ENCODE data around the gene ELOVL5. TPM values are rescaled to one million over a fixed set of nuclear protein-coding genes. Genes with fewer than 3 reads are reported as not detected.
A peak's percentile ranks its signal among the peaks of the same experiment; 100 is the strongest.

ELOVL5 gene
- total RNA-seq, 2 experiments from 2014 or later: 157 to 162 TPM

- Mint-ChIP-seq H3K9me3 (no peaks in the 10 kb centered on the region), H3K27ac (peak overlapping the region; percentile 95), H3K36me3 (ENCODE audit: low read depth) (peaks cover 39% of the 10 kb centered on the region), H3K4me3 (no peak overlapping the region), H3K27me3 (no peaks in the 10 kb centered on the region), H3K4me1 (peaks cover 90% of the 10 kb centered on the region)
- DNase-seq: no peak
- ChIA-PET POLR2A (interaction anchor here (0.8 to 4.6 kb wide), 5 partner anchors 8 to 36 kb away, joined by 3 to 93 read pairs (median 5); partner anchors contain the start of gene ELOVL5), CTCF (interaction anchor here (5.1 kb wide), 1 partner anchor 10 kb away, joined by 27 read pairs; the partner anchor contains the start of gene ELOVL5)
Observed at GRCh38 chr6:53338304-53338703, 10.4 kb downstream of the ELOVL5 start.

- H3K36me3 Mint-ChIP-seq (ENCODE audit: low read depth): peaks cover 48% of the 10 kb centered on the region
- peaks cover 88% of the 10 kb centered on the region for H3K4me1 Mint-ChIP-seq
- no peaks in the 10 kb centered on the region for H3K27me3 Mint-ChIP-seq
- ChIA-PET CTCF (interaction anchor here (5.1 kb wide), 1 partner anchor 13 kb away, joined by 27 read pairs; the partner anchor contains the start of gene ELOVL5), POLR2A (interaction anchor here (1.2 to 4.6 kb wide), 5 partner anchors 11 to 33 kb away, joined by 4 to 93 read pairs (median 7); partner anchors contain the start of gene ELOVL5)
- H3K27ac Mint-ChIP-seq: peak overlapping the region; percentile 95
- peaks cover 2% of the 10 kb centered on the region for H3K9me3 Mint-ChIP-seq
- no peak for DNase-seq
- peak overlapping the region; percentile 76 for H3K4me3 Mint-ChIP-seq
Observed at GRCh38 chr6:53336070-53336469, 12.7 kb downstream of the ELOVL5 start.

DNA sequence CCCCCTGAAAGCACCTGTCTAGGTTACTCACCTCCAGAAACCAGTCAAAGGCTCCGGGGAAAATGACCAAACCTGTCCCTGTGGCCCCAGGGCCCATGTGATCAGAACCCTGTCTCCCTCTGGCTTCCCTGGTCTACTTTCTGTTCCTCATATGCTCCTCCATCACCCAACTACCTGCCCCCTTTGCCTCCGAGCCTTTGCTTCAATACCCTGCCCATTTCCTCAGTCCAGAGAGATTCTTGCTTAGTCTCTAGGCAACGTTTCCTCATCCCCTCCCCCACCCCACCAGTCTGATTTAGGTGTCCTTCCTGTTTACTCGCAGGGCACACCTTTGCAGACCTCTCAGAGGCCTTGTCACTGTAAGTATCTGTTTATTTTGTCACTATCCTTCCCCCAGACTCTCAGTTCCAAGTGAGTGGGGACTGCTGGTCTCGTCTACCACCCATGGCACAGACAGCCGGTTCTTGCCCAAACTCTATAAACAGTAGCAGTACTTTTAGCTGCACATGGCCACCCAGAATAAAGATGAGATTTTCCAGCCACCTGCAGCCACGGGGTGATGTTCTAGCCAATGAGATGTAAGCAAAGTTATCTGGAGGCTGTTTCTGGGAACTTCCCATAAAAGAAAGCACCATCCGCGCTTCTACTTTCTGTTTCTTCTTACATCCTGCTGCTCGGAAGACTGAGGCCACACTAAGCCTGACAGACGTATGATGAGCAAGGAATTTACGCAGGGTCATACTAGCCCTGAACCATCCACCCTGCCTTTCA, 13.3 kb downstream of the ELOVL5 start:
- CTCF ChIA-PET: interaction anchor here (5.1 kb wide), 1 partner anchor 13 kb away, joined by 27 read pairs; the partner anchor contains the start of gene ELOVL5
- Mint-ChIP-seq H3K4me3 (peak overlapping the region; percentile 76), H3K9me3 (peaks cover 2% of the 10 kb centered on the region), H3K36me3 (ENCODE audit: low read depth) (peaks cover 47% of the 10 kb centered on the region), H3K27ac (peak overlapping the region; percentile 95), H3K4me1 (peaks cover 86% of the 10 kb centered on the region), H3K27me3 (no peaks in the 10 kb centered on the region)
- peak; percentile 73 for DNase-seq
- POLR2A ChIA-PET: interaction anchor here (1.0 to 4.6 kb wide), 5 partner anchors 11 to 33 kb away, joined by 3 to 93 read pairs (median 4); partner anchors contain the start of gene ELOVL5

DNA sequence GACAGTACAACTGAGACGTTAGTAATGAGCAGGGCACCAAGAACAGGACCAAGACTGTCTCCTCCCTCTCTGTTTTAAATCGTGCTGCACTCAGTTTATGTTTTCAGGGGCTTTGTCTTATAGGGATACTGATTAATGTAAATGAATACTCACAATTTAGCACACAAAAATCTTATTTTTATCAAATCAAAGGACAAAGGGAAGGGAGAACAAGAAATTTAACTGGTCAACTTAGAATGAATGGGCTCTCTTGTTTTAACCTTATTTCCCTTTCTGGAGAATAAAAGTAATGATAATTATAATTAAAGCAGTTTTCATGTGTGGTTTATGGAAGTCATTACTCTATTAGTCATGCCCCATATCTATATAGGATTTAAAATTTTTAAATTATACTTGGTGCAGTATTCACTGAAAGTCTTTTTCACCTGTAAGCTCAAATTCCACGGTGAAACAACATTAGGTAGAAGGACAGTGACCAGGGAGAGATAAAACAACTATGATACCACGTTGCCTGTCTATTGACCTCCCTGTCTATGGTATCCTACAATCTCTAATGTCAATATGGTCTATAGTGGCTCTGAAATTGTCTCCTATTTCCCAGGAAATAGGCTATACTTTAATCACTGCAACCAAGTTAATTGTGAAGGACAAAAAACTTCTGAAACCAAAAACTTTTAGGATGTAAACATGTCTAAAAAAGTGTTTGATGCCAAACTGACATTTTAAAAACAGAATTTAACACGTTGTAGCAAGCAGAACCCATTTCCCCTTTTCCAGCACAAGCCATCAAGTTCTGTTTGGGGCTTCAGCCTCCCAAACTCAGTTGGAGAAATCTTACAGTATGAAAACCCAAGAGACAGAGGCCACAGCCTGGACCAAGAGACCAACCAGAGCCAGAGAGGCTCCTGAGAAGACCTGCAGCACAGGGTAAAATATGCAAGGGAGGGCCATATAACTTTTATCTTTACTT, 15.0 kb downstream of the ELOVL5 start:
- Mint-ChIP-seq H3K4me3 (peak overlapping the region; percentile 14), H3K27me3 (no peaks in the 10 kb centered on the region), H3K4me1 (peaks cover 78% of the 10 kb centered on the region), H3K36me3 (ENCODE audit: low read depth) (peaks cover 48% of the 10 kb centered on the region), H3K9me3 (peaks cover 2% of the 10 kb centered on the region), H3K27ac (peak overlapping the region; percentile 75)
- POLR2A ChIA-PET: no interaction called here
- CTCF ChIA-PET: no interaction called here
- DNase-seq: no peak

- Mint-ChIP-seq H3K4me3 (no peak overlapping the region), H3K9me3 (peaks cover 2% of the 10 kb centered on the region), H3K4me1 (peaks cover 74% of the 10 kb centered on the region), H3K36me3 (ENCODE audit: low read depth) (peaks cover 47% of the 10 kb centered on the region), H3K27ac (no peak overlapping the region), H3K27me3 (no peaks in the 10 kb centered on the region)
- DNase-seq: no peak
- ChIA-PET POLR2A (interaction anchor here (1.6 to 2.8 kb wide), 2 partner anchors 13 to 16 kb away, joined by 3 to 9 read pairs; partner anchors contain the start of gene ELOVL5), CTCF (interaction anchor here (0.6 kb wide), 1 partner anchor 250 kb away, joined by 4 read pairs; no protein-coding TSS in a partner anchor)
Observed at GRCh38 chr6:53331678-53332077, 17.1 kb downstream of the ELOVL5 start.

DNA sequence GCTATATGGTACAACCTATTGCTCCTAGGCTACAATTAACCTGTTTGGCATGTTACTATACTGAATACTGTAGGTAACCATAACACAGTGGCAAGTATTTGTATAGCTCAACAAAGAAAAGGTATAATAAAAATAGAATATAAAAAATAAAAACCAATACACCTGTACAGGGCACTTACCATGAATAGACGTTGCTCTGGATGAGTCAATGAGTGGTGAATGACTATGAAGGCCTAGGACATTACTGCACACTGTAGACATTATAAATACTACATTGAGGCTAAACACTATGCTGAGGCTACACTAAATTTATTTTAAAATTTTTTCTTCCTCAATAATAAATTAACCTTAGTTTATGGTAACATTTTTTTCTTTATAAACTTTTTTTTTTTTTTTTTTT, 18.6 kb downstream of the ELOVL5 start:
- no peak for DNase-seq
- no peak overlapping the region for H3K27ac Mint-ChIP-seq
- CTCF ChIA-PET: interaction anchor here (1.7 kb wide), 1 partner anchor 11 kb away, joined by 4 read pairs; no protein-coding TSS in a partner anchor
- H3K4me1 Mint-ChIP-seq: peaks cover 72% of the 10 kb centered on the region
- H3K36me3 Mint-ChIP-seq (ENCODE audit: low read depth): peaks cover 59% of the 10 kb centered on the region
- POLR2A ChIA-PET: interaction anchor here (0.9 to 2.8 kb wide), 5 partner anchors 8 to 17 kb away, joined by 3 to 9 read pairs (median 3); partner anchors contain the start of gene ELOVL5
- no peaks in the 10 kb centered on the region for H3K27me3 Mint-ChIP-seq
- H3K4me3 Mint-ChIP-seq: no peak overlapping the region
- peaks cover 2% of the 10 kb centered on the region for H3K9me3 Mint-ChIP-seq

GRCh38 chr6:53328375-53328774, 20.4 kb downstream of the ELOVL5 start:
- Mint-ChIP-seq H3K9me3 (peaks cover 2% of the 10 kb centered on the region), H3K27me3 (no peaks in the 10 kb centered on the region), H3K4me1 (peaks cover 64% of the 10 kb centered on the region), H3K36me3 (ENCODE audit: low read depth) (peaks cover 59% of the 10 kb centered on the region), H3K27ac (no peak overlapping the region), H3K4me3 (no peak overlapping the region)
- DNase-seq: no peak
- ChIA-PET POLR2A (interaction anchor here (1.0 to 2.0 kb wide), 3 partner anchors 10 to 16 kb away, joined by 3 to 7 read pairs (median 3); no protein-coding TSS in a partner anchor), CTCF (no interaction called here)

- no peak overlapping the region for H3K27ac Mint-ChIP-seq
- ChIA-PET POLR2A (interaction anchor here (1.2 kb wide), 1 partner anchor 20 kb away, joined by 5 read pairs; no protein-coding TSS in a partner anchor), CTCF (no interaction called here)
- no peak for DNase-seq
- H3K4me3 Mint-ChIP-seq: no peak overlapping the region
- H3K9me3 Mint-ChIP-seq: peaks cover 2% of the 10 kb centered on the region
- H3K27me3 Mint-ChIP-seq: no peaks in the 10 kb centered on the region
- H3K4me1 Mint-ChIP-seq: peaks cover 63% of the 10 kb centered on the region
- H3K36me3 Mint-ChIP-seq (ENCODE audit: low read depth): peaks cover 57% of the 10 kb centered on the region
Observed at GRCh38 chr6:53327017-53327395, 21.7 kb downstream of the ELOVL5 start.

DNA sequence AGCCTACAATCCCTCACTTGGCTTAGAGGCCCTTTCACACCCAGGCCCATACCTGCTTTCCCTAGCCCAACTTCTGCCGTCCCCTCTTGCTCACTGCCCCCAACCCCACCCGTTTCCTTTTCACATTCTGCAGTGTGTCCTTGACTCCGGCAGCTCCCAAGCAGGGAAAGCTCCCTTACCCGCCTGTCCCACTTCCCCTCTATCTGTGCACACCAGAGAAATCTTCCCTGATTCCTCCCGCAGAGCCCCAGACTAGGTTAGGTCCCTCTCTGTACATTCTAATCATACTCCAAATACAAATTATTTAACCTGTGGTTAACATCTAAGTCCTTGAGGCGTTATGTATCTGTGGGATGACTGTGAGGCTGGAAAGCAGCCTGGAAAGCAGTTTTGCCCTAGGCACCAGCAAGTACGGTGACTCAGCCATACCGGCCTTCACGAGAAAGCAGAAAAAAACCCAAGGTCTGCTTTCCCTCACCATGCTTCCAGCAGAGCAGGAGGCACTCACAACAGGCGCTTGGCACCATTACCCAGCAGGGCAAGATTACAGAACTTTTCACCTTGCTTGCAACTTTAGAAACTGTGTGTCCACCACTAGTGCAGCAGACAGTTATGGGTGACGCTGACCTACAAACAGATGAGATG, 22.3 kb downstream of the ELOVL5 start:
- POLR2A ChIA-PET: interaction anchor here (1.2 kb wide), 1 partner anchor 21 kb away, joined by 5 read pairs; no protein-coding TSS in a partner anchor
- CTCF ChIA-PET: no interaction called here

DNA sequence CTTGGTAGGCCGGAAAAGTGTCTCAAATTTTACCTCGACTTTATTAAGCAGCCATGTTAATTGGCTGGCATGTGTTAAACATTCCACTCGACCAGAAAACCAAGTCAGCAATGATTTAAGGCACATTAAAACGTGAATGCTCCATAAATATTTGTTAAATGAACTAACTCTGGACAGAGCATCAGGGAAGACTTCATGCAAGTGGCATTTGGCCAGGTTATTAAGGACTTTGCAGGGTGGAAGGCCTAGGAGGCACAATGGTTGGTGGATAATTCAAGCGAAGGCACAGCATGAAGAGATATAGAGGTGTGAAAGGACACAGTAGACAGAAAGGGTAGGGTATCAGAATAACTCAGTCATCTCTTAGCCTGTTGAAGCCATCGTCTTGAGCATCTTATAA, 23.0 kb downstream of the ELOVL5 start:
- Mint-ChIP-seq H3K9me3 (no peaks in the 10 kb centered on the region), H3K27ac (no peak overlapping the region), H3K4me1 (peaks cover 57% of the 10 kb centered on the region), H3K27me3 (no peaks in the 10 kb centered on the region), H3K36me3 (ENCODE audit: low read depth) (peaks cover 50% of the 10 kb centered on the region), H3K4me3 (no peak overlapping the region)
- no peak for DNase-seq
- ChIA-PET POLR2A (interaction anchor here (0.6 to 1.2 kb wide), 2 partner anchors 21 to 136 kb away, joined by 3 to 5 read pairs; no protein-coding TSS in a partner anchor), CTCF (no interaction called here)

More for the DNA sequence above, 22.3 kb downstream of the ELOVL5 start:
- no peaks in the 10 kb centered on the region for H3K27me3 Mint-ChIP-seq
- no peak overlapping the region for H3K27ac Mint-ChIP-seq
- no peak overlapping the region for H3K4me3 Mint-ChIP-seq
- peaks cover 54% of the 10 kb centered on the region for H3K36me3 Mint-ChIP-seq (ENCODE audit: low read depth)
- H3K9me3 Mint-ChIP-seq: no peaks in the 10 kb centered on the region
- DNase-seq: no peak
- peaks cover 61% of the 10 kb centered on the region for H3K4me1 Mint-ChIP-seq

DNA sequence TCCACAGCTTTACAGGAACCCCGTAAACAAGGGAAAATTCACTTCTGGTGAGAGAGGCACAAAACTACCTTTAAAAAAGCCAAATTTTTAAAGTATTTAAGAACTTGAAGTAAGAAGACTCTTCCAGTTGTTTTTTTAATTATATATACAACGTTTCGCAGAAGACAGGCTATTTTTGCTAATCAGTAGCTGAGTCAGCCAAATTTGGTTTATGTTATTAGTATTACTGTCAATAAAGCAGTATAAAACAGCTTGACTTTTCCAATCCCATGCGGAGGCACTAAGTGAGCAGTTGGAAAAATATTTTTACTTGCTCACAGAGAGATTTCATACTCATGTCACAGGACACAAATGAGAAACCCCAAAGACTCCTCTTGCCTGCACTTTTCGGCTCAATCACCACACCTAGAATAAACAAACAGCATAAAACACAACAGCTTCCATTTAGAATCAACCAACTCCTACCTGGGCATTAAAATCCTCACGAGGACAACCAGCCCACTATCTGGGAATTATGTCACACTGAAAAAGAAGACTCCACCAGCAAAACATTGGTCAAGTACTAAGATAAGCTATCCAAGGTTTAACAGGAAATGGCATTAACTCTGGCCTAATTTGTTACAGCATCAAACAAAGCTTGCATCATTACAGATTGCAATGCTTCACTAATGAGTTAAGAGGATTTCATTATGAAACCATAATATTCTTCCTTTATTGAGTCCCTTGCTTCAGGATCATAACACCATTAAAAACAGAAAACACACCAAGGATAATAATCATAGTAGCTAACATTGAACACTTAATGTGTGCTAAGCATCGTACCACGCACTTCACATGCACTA, 26.3 kb downstream of the ELOVL5 start:
- peaks cover 52% of the 10 kb centered on the region for H3K4me1 Mint-ChIP-seq
- H3K9me3 Mint-ChIP-seq: no peaks in the 10 kb centered on the region
- no peak overlapping the region for H3K4me3 Mint-ChIP-seq
- CTCF ChIA-PET: interaction anchor here (1.0 to 1.5 kb wide), 3 partner anchors 8 to 162 kb away, joined by 3 to 6 read pairs (median 5); no protein-coding TSS in a partner anchor
- DNase-seq: no peak
- H3K36me3 Mint-ChIP-seq (ENCODE audit: low read depth): peaks cover 42% of the 10 kb centered on the region
- POLR2A ChIA-PET: interaction anchor here (0.8 to 3.3 kb wide), 13 partner anchors 8 to 32 kb away, joined by 3 to 14 read pairs (median 3); partner anchors contain the start of gene ELOVL5
- H3K27ac Mint-ChIP-seq: peak overlapping the region; percentile 25
- H3K27me3 Mint-ChIP-seq: no peaks in the 10 kb centered on the region
